Mucosa of descending colon (tissue), 3 donors: ENCODE data around the gene TMEM134. TPM values are rescaled to one million over a fixed set of nuclear protein-coding genes. Genes with fewer than 3 reads are reported as not detected.
A peak's percentile ranks its signal among the peaks of the same experiment; 100 is the strongest.

ENCODE experiments used
- ATAC-seq: fragments of 200-7000 bp; cut with Tn5 transposase; one replicate; pipeline ENCODE4 v1.9.1; 2020; ENCODE audit warnings: mild to moderate bottlenecking, moderate library complexity
- DNase-seq, 3 donors: peaks; one replicate each; pipeline ENCODE4 v3.0.0-alpha.2; 2020
- H3K36me3 ChIP-seq: fragments of 200-600 bp; one replicate; pipeline ENCODE4 v1.8.0; 2021; ENCODE audit warnings: low read depth, mild to moderate bottlenecking
- H3K4me1 ChIP-seq: fragments of 200-600 bp; one replicate; pipeline ENCODE4 v1.8.0; 2021; ENCODE audit warnings: low read depth, mild to moderate bottlenecking
- H3K4me3 ChIP-seq: fragments of 200-600 bp; one replicate; pipeline ENCODE4 v1.8.0; 2021; ENCODE audit warnings: mild to moderate bottlenecking
- H3K9me3 ChIP-seq: fragments of 200-600 bp; one replicate; pipeline ENCODE4 v1.8.0; 2021; ENCODE audit warnings: mild to moderate bottlenecking
- CTCF ChIP-seq: fragments of 200-600 bp; IDR thresholded peaks from one replicate; pipeline ENCODE4 v1.8.0; 2022; ENCODE audit warnings: antibody characterized with exemption, mild to moderate bottlenecking
- intact Hi-C, 2 donors: fragments of 100-400 bp; cut with DNase I in 1 of 2; cut with micrococcal nuclease in 1 of 2; formaldehyde crosslinking; loops; one replicate each; pipeline versions ENCODE4 v1.11.0 to v1.11.1; 2022; cut with DNase I, micrococcal nuclease
- total RNA-seq, 3 donors: library from RNA; stranded (reverse); fragmentation: NEBNext Ultra II Directional in 2 of 3; extraction: Animal tissue kit (Norgen Biotek cat#: 25700) in 2 of 3; gene quantifications; one replicate each; pipeline versions ENCODE4 v1.2.1 to v1.2.4, GENCODE V29; 2021 to 2023
- donor health status: DM: no; HTN: no; CAD: no; lungs with moderate emphysema.
- donor health status: DM: no; HTN: no; CAD: no.
- donor health status: DM: no; HTN: yes; CAD: no.

Gene TMEM134
- total RNA-seq, 3 donors from 2014 or later = 44.7 to 82.2 (median 60.9) TPM

GRCh38 chr11:67423891-67424613 lies 45.0 kb downstream of the TMEM134 start:
- no peak for ATAC-seq
- Histone ChIP-seq H3K9me3 (no peaks in the 10 kb centered on the region), H3K36me3 (peaks cover 3% of the 10 kb centered on the region), H3K4me3 (no peak overlapping the region), H3K4me1 (peaks cover 21% of the 10 kb centered on the region)
- no peak for DNase-seq
- TF ChIP-seq CTCF = no peak
- intact Hi-C loops = no loop called here

- DNase-seq (no peak), ATAC-seq (no peak)
Observed at GRCh38 chr11:67423466-67423865, 45.6 kb downstream of the TMEM134 start.

GRCh38 chr11:67422891-67423290 lies 46.2 kb downstream of the TMEM134 start:
- intact Hi-C loops = no loop called here

More at GRCh38 chr11:67423466-67423865, 45.6 kb downstream of the TMEM134 start:
- no peak for TF ChIP-seq CTCF
- Histone ChIP-seq H3K4me1 (peaks cover 18% of the 10 kb centered on the region), H3K9me3 (no peaks in the 10 kb centered on the region), H3K4me3 (no peak overlapping the region), H3K36me3 (peaks cover 3% of the 10 kb centered on the region)
- intact Hi-C loops = no loop called here

GRCh38 chr11:67421430-67422031 lies 47.5 kb downstream of the TMEM134 start:
- peak; percentile 8 for ATAC-seq
- intact Hi-C loops = no loop called here
- no peak for TF ChIP-seq CTCF
- DNase-seq = no peak
- peaks cover 3% of the 10 kb centered on the region for H3K36me3 ChIP-seq
- peaks cover 18% of the 10 kb centered on the region for H3K4me1 ChIP-seq
- no peak overlapping the region for H3K4me3 ChIP-seq
- no peaks in the 10 kb centered on the region for H3K9me3 ChIP-seq

More at GRCh38 chr11:67422891-67423290, 46.2 kb downstream of the TMEM134 start:
- H3K9me3 ChIP-seq = no peaks in the 10 kb centered on the region
- no peak overlapping the region for H3K4me3 ChIP-seq
- H3K36me3 ChIP-seq = peaks cover 3% of the 10 kb centered on the region
- ATAC-seq (no peak), DNase-seq (no peak)
- no peak for TF ChIP-seq CTCF
- H3K4me1 ChIP-seq = peaks cover 18% of the 10 kb centered on the region

- Histone ChIP-seq H3K9me3 (no peaks in the 10 kb centered on the region), H3K4me3 (peak overlapping the region; percentile 34), H3K36me3 (peaks cover 3% of the 10 kb centered on the region), H3K4me1 (peaks cover 22% of the 10 kb centered on the region)
- peak; percentile 6 for TF ChIP-seq CTCF
- intact Hi-C loops = no loop called here
- ATAC-seq = peak; percentile 95
- peak; percentile 99 to 100 (median 99) for DNase-seq
Observed at GRCh38 chr11:67420646-67421429, 48.2 kb downstream of the TMEM134 start.
